Liver (tissue), 3 donors: ENCODE measurements around the gene ACP6.

Experiments
- CTCF ChIP-seq: fragments of 150-350 bp; IDR thresholded peaks from 2 replicates; pipeline ENCODE4 v1.5.1; 2017; ENCODE audit warnings: improper control_type of control experiment, low read depth, low read length; ENCODE audit not compliant: missing input control
- EGR1 ChIP-seq, 2 donors: IDR thresholded peaks; 2 replicates each; pipeline ENCODE4 v1.6.1; 2016 to 2018; ENCODE audit warnings: antibody characterized with exemption in 2 of 2, low read depth in 2 of 2
- FOXA1 ChIP-seq: IDR thresholded peaks from 2 replicates; pipeline ENCODE4 v1.6.1; 2016; ENCODE audit warnings: antibody characterized with exemption
- FOXA2 ChIP-seq: IDR thresholded peaks from 2 replicates; pipeline ENCODE4 v1.6.1; 2016; ENCODE audit warnings: antibody characterized with exemption
- MAX ChIP-seq: IDR thresholded peaks from 2 replicates; pipeline ENCODE4 v1.6.1; 2016; ENCODE audit warnings: antibody characterized with exemption
- RAD21 ChIP-seq, 2 donors: IDR thresholded peaks; 2 replicates each; pipeline ENCODE4 v1.6.1; 2016; ENCODE audit warnings: antibody characterized with exemption in 2 of 2, mild to moderate bottlenecking in 2 of 2
- RXRA ChIP-seq, 2 donors: IDR thresholded peaks; 2 replicates each; pipeline ENCODE4 v1.6.1; 2017 to 2018; ENCODE audit warnings: antibody characterized with exemption in 2 of 2, mild to moderate bottlenecking in 1 of 2
- SP1 ChIP-seq: IDR thresholded peaks from 2 replicates; pipeline ENCODE4 v1.6.1; 2018; ENCODE audit warnings: antibody characterized with exemption, mild to moderate bottlenecking
- donor health status: healthy.
- donor health status: healthy.

- no peak for TF ChIP-seq MAX
- no peak for TF ChIP-seq CTCF
- no peak for TF ChIP-seq EGR1 (IDR thresholded peaks at IDR 0.05; ENCODE audit: low read depth in 2 of 2)
- no peak for TF ChIP-seq RAD21 (IDR thresholded peaks at IDR 0.05)
- no peak for TF ChIP-seq SP1
- TF ChIP-seq RXRA (IDR thresholded peaks at IDR 0.05), result no peak
- TF ChIP-seq FOXA1, result no peak
- TF ChIP-seq FOXA2, result no peak
Observed at GRCh38 chr1:147699686-147700041, 29.3 kb upstream of the ACP6 start.
